Activated CD8-positive, alpha-beta T cell treated with anti-CD3 and anti-CD28 coated beads for 36 hours (primary cell): Measurements from ENCODE around the gene USP34. TPM values are rescaled to one million over a fixed set of nuclear protein-coding genes. Genes with fewer than 3 reads are reported as not detected.

ENCODE experiments used
- ATAC-seq: fragments of 200-7000 bp; cut with Tn5 transposase; one replicate; pipeline ENCODE4 v1.10.0; 2021; ENCODE audit warnings: mild to moderate bottlenecking, moderate library complexity
- CTCF ChIA-PET: fragments of 350-600 bp; sonication (Branson Sonifier 250); formaldehyde crosslinking; loops from one replicate; lab custom pipeline; 2021; ENCODE audit warnings: antibody characterized with exemption; lab: Charles Lee
- POLR2A ChIA-PET: fragments of 350-600 bp; sonication (Branson Sonifier 250); formaldehyde crosslinking; loops from one replicate; lab custom pipeline; 2021; ENCODE audit warnings: antibody characterized with exemption; lab: Charles Lee
- DNase-seq: peaks from one replicate; pipeline ENCODE4 v3.0.0-alpha.2; 2020
- H3K27ac Mint-ChIP-seq: one replicate; pipeline ENCODE4 v1.8.0; 2021; ENCODE audit warnings: mild to moderate bottlenecking, mixed read lengths
- H3K27me3 Mint-ChIP-seq: one replicate; pipeline ENCODE4 v1.8.0; 2021; ENCODE audit warnings: mixed read lengths
- H3K36me3 Mint-ChIP-seq: one replicate; pipeline ENCODE4 v1.8.0; 2021; ENCODE audit warnings: low read depth, mixed read lengths
- H3K4me1 Mint-ChIP-seq: one replicate; pipeline ENCODE4 v1.8.0; 2021; ENCODE audit warnings: low read depth, mixed read lengths
- H3K4me3 Mint-ChIP-seq: one replicate; pipeline ENCODE4 v1.8.0; 2021; ENCODE audit warnings: mild to moderate bottlenecking, moderate library complexity, mixed read lengths
- H3K9me3 Mint-ChIP-seq: one replicate; pipeline ENCODE4 v1.8.0; 2021; ENCODE audit warnings: mixed read lengths
- CTCF ChIP-seq: fragments of 200-600 bp; IDR thresholded peaks from one replicate; pipeline ENCODE4 v1.8.0; 2022; ENCODE audit warnings: antibody characterized with exemption, mild to moderate bottlenecking
- intact Hi-C: fragments of 100-400 bp; cut with micrococcal nuclease; formaldehyde crosslinking; loops from one replicate; pipeline ENCODE4 v1.10.0; 2022
- total RNA-seq, 2 experiments: library from RNA; stranded (reverse); gene quantifications; one replicate each; pipeline ENCODE4 v1.2.3, GENCODE V29; 2021

USP34 gene
- total RNA-seq, 2 experiments from 2014 or later: 69.0 to 71.3 TPM

- DNase-seq (no peak), ATAC-seq (no peak)
- Mint-ChIP-seq H3K4me1 (peaks cover 10% of the 10 kb centered on the region), H3K27ac (peak overlapping the region; percentile 2), H3K9me3 (no peaks in the 10 kb centered on the region), H3K36me3 (peaks cover 35% of the 10 kb centered on the region), H3K27me3 (no peaks in the 10 kb centered on the region), H3K4me3 (no peak overlapping the region)
- intact Hi-C loops: no loop called here
- POLR2A ChIA-PET: no interaction called here
- TF ChIP-seq CTCF: no peak
- CTCF ChIA-PET: no interaction called here
These were observed 132.4 kb downstream of the USP34 start for GRCh38 chr2:61338447-61338846.

- intact Hi-C loops: no loop called here
- CTCF ChIA-PET: no interaction called here
- no peaks in the 10 kb centered on the region for H3K9me3 Mint-ChIP-seq
These were observed 135.7 kb downstream of the USP34 start for GRCh38 chr2:61335187-61335586.

GRCh38 chr2:61334466-61334865, 136.4 kb downstream of the USP34 start:
- ChIA-PET CTCF (no interaction called here), POLR2A (no interaction called here)
- Mint-ChIP-seq H3K27me3 (no peaks in the 10 kb centered on the region), H3K4me3 (no peak overlapping the region), H3K36me3 (peaks cover 19% of the 10 kb centered on the region), H3K27ac (no peak overlapping the region), H3K9me3 (no peaks in the 10 kb centered on the region), H3K4me1 (peaks cover 4% of the 10 kb centered on the region)
- DNase-seq (no peak), ATAC-seq (no peak)
- intact Hi-C loops: no loop called here
- TF ChIP-seq CTCF: no peak

More at GRCh38 chr2:61335187-61335586, 135.7 kb downstream of the USP34 start:
- Mint-ChIP-seq H3K36me3 (peaks cover 16% of the 10 kb centered on the region), H3K4me1 (peaks cover 5% of the 10 kb centered on the region), H3K27me3 (no peaks in the 10 kb centered on the region), H3K4me3 (no peak overlapping the region), H3K27ac (no peak overlapping the region)
- no peak for TF ChIP-seq CTCF
- ATAC-seq (no peak), DNase-seq (no peak)
- POLR2A ChIA-PET: no interaction called here

DNA sequence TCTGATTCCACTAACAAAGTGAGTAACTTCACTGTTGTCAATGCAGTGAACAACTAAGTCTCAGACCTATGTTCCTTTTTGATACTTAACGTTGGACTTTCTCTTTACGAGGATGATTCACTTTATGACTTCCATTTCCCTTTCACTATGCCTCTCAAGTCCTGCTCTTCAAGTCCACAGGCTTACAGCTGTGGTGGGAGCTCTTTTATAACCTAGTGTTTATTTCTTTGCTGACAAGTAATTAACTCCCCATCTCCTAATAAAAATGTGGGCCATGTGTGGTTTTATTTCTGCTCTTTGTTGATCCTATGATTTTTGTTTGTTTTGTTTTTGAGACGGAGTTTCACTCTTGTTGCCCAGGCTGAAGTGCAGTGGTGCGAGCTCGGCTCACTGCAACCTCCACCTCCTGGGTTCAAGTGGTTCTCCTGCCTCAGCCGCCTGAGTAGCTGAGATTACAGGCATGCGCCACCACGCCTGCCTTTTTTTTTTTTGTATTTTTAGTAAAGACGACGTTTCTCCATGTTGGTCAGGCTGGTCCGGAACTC, 142.1 kb downstream of the USP34 start:
- DNase-seq (no peak), ATAC-seq (peak; percentile 84)
- Mint-ChIP-seq H3K9me3 (no peaks in the 10 kb centered on the region), H3K27ac (peak overlapping the region; percentile 28), H3K4me1 (peaks cover 20% of the 10 kb centered on the region), H3K27me3 (no peaks in the 10 kb centered on the region), H3K36me3 (peaks cover 21% of the 10 kb centered on the region), H3K4me3 (no peak overlapping the region)
- intact Hi-C loops: no loop called here
- ChIA-PET POLR2A (no interaction called here), CTCF (no interaction called here)
- TF ChIP-seq CTCF: no peak

DNA sequence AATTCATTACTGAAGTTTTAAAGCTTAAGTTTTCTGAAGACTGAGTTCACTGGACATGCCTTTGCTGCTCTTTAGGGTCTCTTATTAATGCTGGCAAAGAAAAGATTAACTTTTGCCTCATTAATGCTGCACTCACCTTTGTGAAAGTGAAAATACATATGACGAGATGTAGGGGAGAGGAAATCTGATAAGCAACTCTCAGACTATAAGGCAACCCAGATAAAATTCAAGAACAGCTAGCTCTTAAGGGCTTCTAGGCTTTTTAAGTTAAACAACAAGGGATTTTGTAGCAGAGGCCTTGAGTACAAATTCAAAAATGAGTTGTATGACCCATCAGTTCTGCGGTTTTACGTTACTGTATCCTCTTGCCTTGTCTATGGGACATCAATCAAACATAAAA, 143.7 kb downstream of the USP34 start:
- DNase-seq (no peak), ATAC-seq (peak; percentile 58)
- Mint-ChIP-seq H3K27me3 (no peaks in the 10 kb centered on the region), H3K4me3 (no peak overlapping the region), H3K9me3 (no peaks in the 10 kb centered on the region), H3K27ac (no peak overlapping the region), H3K36me3 (peaks cover 23% of the 10 kb centered on the region), H3K4me1 (peaks cover 19% of the 10 kb centered on the region)
- TF ChIP-seq CTCF: no peak
- ChIA-PET CTCF (interaction anchor here (1.2 kb wide), 1 partner anchor 39 kb away, joined by 3 read pairs; no protein-coding TSS in a partner anchor), POLR2A (interaction anchor here (0.6 kb wide), 1 partner anchor 28 kb away, joined by 4 read pairs; no protein-coding TSS in a partner anchor)
- intact Hi-C loops: no loop called here
